Activated T-cell treated with anti-CD3 and anti-CD28 coated beads, Interleukin-2, amount 50 U/mL, for 24 hours (primary cell): Measurements from ENCODE around the gene DGKE.

Experiments
- DNase-seq: peaks from one replicate; pipeline ENCODE4 v3.0.0-alpha.2; 2020
- H3K27ac Mint-ChIP-seq: 2 replicates; pipeline ENCODE4 v1.8.0; 2020; ENCODE audit warnings: mild to moderate bottlenecking, mixed read lengths
- H3K27me3 Mint-ChIP-seq: 2 replicates; pipeline ENCODE4 v1.8.0; 2020; ENCODE audit warnings: mixed read lengths
- H3K36me3 Mint-ChIP-seq: 2 replicates; pipeline ENCODE4 v1.8.0; 2020; ENCODE audit warnings: low read depth, mixed read lengths
- H3K4me1 Mint-ChIP-seq: 2 replicates; pipeline ENCODE4 v1.8.0; 2020; ENCODE audit warnings: low read depth, mixed read lengths
- H3K4me3 Mint-ChIP-seq: 2 replicates; pipeline ENCODE4 v1.8.0; 2020; ENCODE audit warnings: mild to moderate bottlenecking, moderate library complexity, mixed read lengths
- H3K9me3 Mint-ChIP-seq: 2 replicates; pipeline ENCODE4 v1.8.0; 2020; ENCODE audit warnings: mixed read lengths

Gene DGKE

GRCh38 chr17:56850591-56850990 lies 16.6 kb downstream of the DGKE start:
- H3K4me1 Mint-ChIP-seq: peaks cover 2% of the 10 kb centered on the region
- no peaks in the 10 kb centered on the region for H3K27me3 Mint-ChIP-seq
- no peak overlapping the region for H3K4me3 Mint-ChIP-seq
- DNase-seq: no peak
- peak overlapping the region; percentile 4 for H3K27ac Mint-ChIP-seq
- H3K36me3 Mint-ChIP-seq: peaks cover 85% of the 10 kb centered on the region
- H3K9me3 Mint-ChIP-seq: no peaks in the 10 kb centered on the region

- Mint-ChIP-seq H3K36me3 (peaks cover 84% of the 10 kb centered on the region), H3K4me3 (no peak overlapping the region)
- no peak for DNase-seq
These were observed 17.1 kb downstream of the DGKE start for GRCh38 chr17:56851008-56851407.

GRCh38 chr17:56861899-56862298 lies 27.9 kb downstream of the DGKE start:
- H3K27ac Mint-ChIP-seq: no peak overlapping the region
- H3K9me3 Mint-ChIP-seq: no peaks in the 10 kb centered on the region
- no peaks in the 10 kb centered on the region for H3K27me3 Mint-ChIP-seq
- peaks cover 81% of the 10 kb centered on the region for H3K36me3 Mint-ChIP-seq
- no peak overlapping the region for H3K4me3 Mint-ChIP-seq
- DNase-seq: no peak
- H3K4me1 Mint-ChIP-seq: no peaks in the 10 kb centered on the region

More at GRCh38 chr17:56851008-56851407, 17.1 kb downstream of the DGKE start:
- no peaks in the 10 kb centered on the region for H3K27me3 Mint-ChIP-seq
- no peaks in the 10 kb centered on the region for H3K9me3 Mint-ChIP-seq
- H3K4me1 Mint-ChIP-seq: peaks cover 2% of the 10 kb centered on the region
- peak overlapping the region; percentile 4 for H3K27ac Mint-ChIP-seq

GRCh38 chr17:56863974-56864373 lies 30.0 kb downstream of the DGKE start:
- Mint-ChIP-seq H3K27ac (peak overlapping the region; percentile 19), H3K4me1 (peaks cover 5% of the 10 kb centered on the region), H3K9me3 (no peaks in the 10 kb centered on the region), H3K27me3 (no peaks in the 10 kb centered on the region), H3K4me3 (no peak overlapping the region), H3K36me3 (peaks cover 79% of the 10 kb centered on the region)
- no peak for DNase-seq

GRCh38 chr17:56866076-56866475 lies 32.1 kb downstream of the DGKE start:
- Mint-ChIP-seq H3K27ac (no peak overlapping the region), H3K4me3 (no peak overlapping the region), H3K36me3 (peaks cover 74% of the 10 kb centered on the region), H3K9me3 (no peaks in the 10 kb centered on the region), H3K27me3 (no peaks in the 10 kb centered on the region), H3K4me1 (peaks cover 19% of the 10 kb centered on the region)
- DNase-seq: no peak

GRCh38 chr17:56866496-56866895 lies 32.5 kb downstream of the DGKE start:
- Mint-ChIP-seq H3K36me3 (peaks cover 70% of the 10 kb centered on the region), H3K27me3 (no peaks in the 10 kb centered on the region), H3K27ac (no peak overlapping the region), H3K9me3 (no peaks in the 10 kb centered on the region), H3K4me1 (peaks cover 19% of the 10 kb centered on the region), H3K4me3 (no peak overlapping the region)
- no peak for DNase-seq

- no peaks in the 10 kb centered on the region for H3K27me3 Mint-ChIP-seq
- peak overlapping the region; percentile 64 for H3K27ac Mint-ChIP-seq
- H3K4me3 Mint-ChIP-seq: no peak overlapping the region
- no peaks in the 10 kb centered on the region for H3K9me3 Mint-ChIP-seq
- DNase-seq: no peak
- H3K4me1 Mint-ChIP-seq: peaks cover 19% of the 10 kb centered on the region
- H3K36me3 Mint-ChIP-seq: peaks cover 55% of the 10 kb centered on the region
These were observed 34.0 kb downstream of the DGKE start for GRCh38 chr17:56867948-56868376.

GRCh38 chr17:56868716-56869115 lies 34.8 kb downstream of the DGKE start:
- H3K9me3 Mint-ChIP-seq: no peaks in the 10 kb centered on the region
- DNase-seq: no peak
- H3K4me1 Mint-ChIP-seq: peaks cover 19% of the 10 kb centered on the region
- no peak overlapping the region for H3K27ac Mint-ChIP-seq
- H3K27me3 Mint-ChIP-seq: no peaks in the 10 kb centered on the region
- peaks cover 49% of the 10 kb centered on the region for H3K36me3 Mint-ChIP-seq
- no peak overlapping the region for H3K4me3 Mint-ChIP-seq

GRCh38 chr17:56870081-56870651 lies 36.2 kb downstream of the DGKE start:
- Mint-ChIP-seq H3K27me3 (no peaks in the 10 kb centered on the region), H3K36me3 (peaks cover 37% of the 10 kb centered on the region), H3K9me3 (no peaks in the 10 kb centered on the region), H3K4me1 (peaks cover 19% of the 10 kb centered on the region), H3K4me3 (no peak overlapping the region), H3K27ac (peak overlapping the region; percentile 90)
- no peak for DNase-seq

GRCh38 chr17:56876766-56877179 lies 42.8 kb downstream of the DGKE start:
- no peaks in the 10 kb centered on the region for H3K27me3 Mint-ChIP-seq

GRCh38 chr17:56879280-56879679 lies 45.3 kb downstream of the DGKE start:
- Mint-ChIP-seq H3K27me3 (no peaks in the 10 kb centered on the region), H3K4me1 (no peaks in the 10 kb centered on the region), H3K4me3 (no peak overlapping the region), H3K9me3 (no peaks in the 10 kb centered on the region), H3K36me3 (peaks cover 2% of the 10 kb centered on the region), H3K27ac (no peak overlapping the region)
- no peak for DNase-seq

More at GRCh38 chr17:56876766-56877179, 42.8 kb downstream of the DGKE start:
- DNase-seq: no peak
- H3K36me3 Mint-ChIP-seq: peaks cover 2% of the 10 kb centered on the region
- H3K9me3 Mint-ChIP-seq: no peaks in the 10 kb centered on the region
- H3K4me1 Mint-ChIP-seq: no peaks in the 10 kb centered on the region
- no peak overlapping the region for H3K4me3 Mint-ChIP-seq
- H3K27ac Mint-ChIP-seq: no peak overlapping the region

- DNase-seq: no peak
- peaks cover 4% of the 10 kb centered on the region for H3K36me3 Mint-ChIP-seq
- H3K4me1 Mint-ChIP-seq: no peaks in the 10 kb centered on the region
- no peak overlapping the region for H3K27ac Mint-ChIP-seq
- no peaks in the 10 kb centered on the region for H3K27me3 Mint-ChIP-seq
- no peak overlapping the region for H3K4me3 Mint-ChIP-seq
- no peaks in the 10 kb centered on the region for H3K9me3 Mint-ChIP-seq
These were observed 46.2 kb downstream of the DGKE start for GRCh38 chr17:56880133-56880532.

GRCh38 chr17:56880571-56880970 lies 46.6 kb downstream of the DGKE start:
- Mint-ChIP-seq H3K27ac (no peak overlapping the region), H3K36me3 (peaks cover 7% of the 10 kb centered on the region), H3K4me3 (no peak overlapping the region), H3K9me3 (no peaks in the 10 kb centered on the region), H3K4me1 (no peaks in the 10 kb centered on the region), H3K27me3 (no peaks in the 10 kb centered on the region)
- no peak for DNase-seq

GRCh38 chr17:56881685-56882295 lies 47.8 kb downstream of the DGKE start:
- no peak for DNase-seq
- Mint-ChIP-seq H3K27me3 (no peaks in the 10 kb centered on the region), H3K36me3 (peaks cover 16% of the 10 kb centered on the region), H3K27ac (no peak overlapping the region), H3K4me3 (no peak overlapping the region), H3K9me3 (no peaks in the 10 kb centered on the region), H3K4me1 (no peaks in the 10 kb centered on the region)

GRCh38 chr17:56883616-56884015 lies 49.7 kb downstream of the DGKE start:
- peaks cover 34% of the 10 kb centered on the region for H3K36me3 Mint-ChIP-seq
- H3K9me3 Mint-ChIP-seq: peaks cover 13% of the 10 kb centered on the region
- H3K4me3 Mint-ChIP-seq: no peak overlapping the region
- no peaks in the 10 kb centered on the region for H3K27me3 Mint-ChIP-seq
- no peak for DNase-seq
- H3K27ac Mint-ChIP-seq: no peak overlapping the region
- H3K4me1 Mint-ChIP-seq: no peaks in the 10 kb centered on the region
